ENCODE results near the gene STAT6. TPM values are rescaled to one million over a fixed set of nuclear protein-coding genes. Genes with fewer than 3 reads are reported as not detected.

Gene STAT6
- total RNA-seq, 1 experiment from 2014 or later: 122 TPM

DNA sequence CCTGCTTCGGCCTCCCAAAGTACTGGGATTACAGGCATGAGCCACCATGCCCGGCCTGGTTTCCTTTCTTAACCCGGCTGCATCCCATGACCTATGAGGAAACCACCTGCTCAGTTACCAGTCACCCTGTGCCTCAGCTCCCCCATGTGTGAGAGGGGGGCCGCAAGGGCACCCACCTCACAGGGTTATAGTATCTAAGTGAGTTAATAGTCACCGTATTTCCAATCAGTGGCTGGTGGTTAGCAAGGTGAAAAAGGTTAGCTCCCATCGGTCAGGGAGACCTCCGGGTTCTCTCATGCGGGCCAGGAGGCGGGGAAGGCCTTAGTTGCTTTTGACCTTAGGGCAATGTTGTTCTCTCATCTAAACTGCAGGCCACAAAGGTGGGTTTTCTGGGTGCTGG, 23.8 kb upstream of the STAT6 start:
- Histone ChIP-seq H3K79me2 (ENCODE audit: low read depth) (no peaks in the 10 kb centered on the region), H3K27ac (no peak overlapping the region), H4K20me1 (ENCODE audit: insufficient read depth) (no peaks in the 10 kb centered on the region), H3F3A (ENCODE audit: insufficient read depth, low read depth) (peaks cover 3% of the 10 kb centered on the region; the same call in 1 of the 2 replicates), H3K4me3 (no peak overlapping the region), H3K9me3 (ENCODE audit: insufficient read depth, low read depth) (no peaks in the 10 kb centered on the region), H3K27me3 (ENCODE audit: insufficient read depth, low read depth) (no peaks in the 10 kb centered on the region), H3K4me1 (replicated peaks; ENCODE audit: insufficient read depth) (peaks cover 6% of the 10 kb centered on the region), H3K36me3 (ENCODE audit: low read depth) (no peaks in the 10 kb centered on the region), H3K4me2 (no peak overlapping the region), H2AFZ (no peak overlapping the region), H3K9me2 (ENCODE audit: insufficient read depth) (no peaks in the 10 kb centered on the region)
- intact Hi-C loops (cut with micrococcal nuclease; ENCODE audit: unreplicated experiment): no loop called here
- BruUV-seq (replicated peaks): no TSS peak
- POLR2A ChIA-PET (ENCODE audit: unreplicated experiment): no interaction called here
- TF ChIP-seq, protein P1, sequence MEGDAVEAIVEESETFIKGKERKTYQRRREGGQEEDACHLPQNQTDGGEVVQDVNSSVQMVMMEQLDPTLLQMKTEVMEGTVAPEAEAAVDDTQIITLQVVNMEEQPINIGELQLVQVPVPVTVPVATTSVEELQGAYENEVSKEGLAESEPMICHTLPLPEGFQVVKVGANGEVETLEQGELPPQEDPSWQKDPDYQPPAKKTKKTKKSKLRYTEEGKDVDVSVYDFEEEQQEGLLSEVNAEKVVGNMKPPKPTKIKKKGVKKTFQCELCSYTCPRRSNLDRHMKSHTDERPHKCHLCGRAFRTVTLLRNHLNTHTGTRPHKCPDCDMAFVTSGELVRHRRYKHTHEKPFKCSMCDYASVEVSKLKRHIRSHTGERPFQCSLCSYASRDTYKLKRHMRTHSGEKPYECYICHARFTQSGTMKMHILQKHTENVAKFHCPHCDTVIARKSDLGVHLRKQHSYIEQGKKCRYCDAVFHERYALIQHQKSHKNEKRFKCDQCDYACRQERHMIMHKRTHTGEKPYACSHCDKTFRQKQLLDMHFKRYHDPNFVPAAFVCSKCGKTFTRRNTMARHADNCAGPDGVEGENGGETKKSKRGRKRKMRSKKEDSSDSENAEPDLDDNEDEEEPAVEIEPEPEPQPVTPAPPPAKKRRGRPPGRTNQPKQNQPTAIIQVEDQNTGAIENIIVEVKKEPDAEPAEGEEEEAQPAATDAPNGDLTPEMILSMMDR (conservative IDR thresholded peaks at IDR 0.05): no peak
- TF ChIP-seq EZH2 (IDR thresholded peaks at IDR 0.05; ENCODE audit: low read depth): no peak
- no peak for DNase-seq
- CTCF ChIA-PET: no interaction called here

DNA sequence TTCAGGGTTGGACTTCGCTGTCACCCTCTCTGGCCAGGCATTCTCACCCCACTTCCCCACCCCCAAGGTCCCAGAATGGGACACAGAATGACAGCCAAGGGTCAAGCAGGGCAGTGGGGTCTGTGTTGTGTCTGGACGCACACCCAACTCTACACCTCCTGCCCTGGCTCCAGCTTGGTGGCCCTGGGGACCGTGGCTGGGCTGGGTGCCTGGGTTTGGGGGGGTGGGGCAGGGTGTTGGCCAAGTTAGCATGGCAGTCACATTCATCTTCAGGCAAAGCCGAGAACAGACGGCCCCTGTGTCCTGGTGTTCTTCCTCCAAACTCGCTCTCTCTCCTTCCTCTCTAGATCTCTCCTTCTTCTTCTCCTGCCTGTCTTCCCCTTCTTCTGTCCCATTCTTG, 22.8 kb upstream of the STAT6 start:
- Histone ChIP-seq H3K36me3 (ENCODE audit: low read depth) (no peaks in the 10 kb centered on the region), H4K20me1 (ENCODE audit: insufficient read depth) (no peaks in the 10 kb centered on the region), H3K4me3 (no peak overlapping the region), H3K9me2 (ENCODE audit: insufficient read depth) (no peaks in the 10 kb centered on the region), H3K4me2 (no peak overlapping the region), H3K27ac (no peak overlapping the region), H3K4me1 (replicated peaks; ENCODE audit: insufficient read depth) (peaks cover 5% of the 10 kb centered on the region), H3K9me3 (ENCODE audit: insufficient read depth, low read depth) (no peaks in the 10 kb centered on the region), H3K27me3 (ENCODE audit: insufficient read depth, low read depth) (no peaks in the 10 kb centered on the region), H3K79me2 (ENCODE audit: low read depth) (no peaks in the 10 kb centered on the region), H3F3A (ENCODE audit: insufficient read depth, low read depth) (peaks cover 6% of the 10 kb centered on the region; the same call in 1 of the 2 replicates), H2AFZ (no peak overlapping the region)
- intact Hi-C loops (cut with micrococcal nuclease; ENCODE audit: unreplicated experiment): no loop called here
- DNase-seq: no peak
- POLR2A ChIA-PET (ENCODE audit: unreplicated experiment): no interaction called here
- TF ChIP-seq, protein P1 (conservative IDR thresholded peaks at IDR 0.05): no peak
- TF ChIP-seq EZH2 (IDR thresholded peaks at IDR 0.05; ENCODE audit: low read depth): no peak
- CTCF ChIA-PET: no interaction called here
- BruUV-seq (replicated peaks): no TSS peak

DNA sequence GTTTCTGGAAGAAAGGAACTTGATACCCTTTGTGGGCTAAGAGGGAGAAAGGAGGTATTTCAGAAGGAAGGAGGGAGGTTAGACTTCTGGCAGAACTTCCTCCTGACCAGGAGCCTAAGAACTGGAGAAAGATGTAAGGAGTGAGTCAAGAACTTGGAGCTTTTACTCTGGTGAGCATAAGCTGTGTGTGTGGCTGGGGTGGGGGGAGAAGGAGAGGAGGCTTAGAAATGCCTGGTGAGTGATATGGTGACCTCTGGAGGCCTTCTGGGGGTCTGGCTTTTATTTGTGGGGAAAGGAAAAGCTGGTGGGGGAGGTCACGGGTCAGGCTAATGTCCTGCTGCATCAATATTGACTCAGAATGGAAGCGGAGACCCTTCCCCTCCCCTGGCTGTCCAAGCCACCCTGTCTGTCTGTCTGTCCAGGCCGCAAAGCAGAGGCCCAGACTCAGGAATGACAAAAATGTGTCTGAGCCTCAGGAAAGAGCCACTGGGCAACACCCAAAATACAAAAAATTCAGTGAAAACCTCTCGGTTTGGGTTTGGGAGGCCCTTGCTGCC, 21.9 kb upstream of the STAT6 start:
- no peaks in the 10 kb centered on the region for H3K9me2 ChIP-seq (ENCODE audit: insufficient read depth)
- intact Hi-C loops (cut with micrococcal nuclease; ENCODE audit: unreplicated experiment): no loop called here
- no peak overlapping the region for H3K4me3 ChIP-seq
- no TSS peak for BruUV-seq (replicated peaks)
- no peaks in the 10 kb centered on the region for H4K20me1 ChIP-seq (ENCODE audit: insufficient read depth)
- ChIA-PET CTCF (interaction anchor here (0.7 kb wide), 1 partner anchor 43 kb away, joined by 5 read pairs; no protein-coding TSS in a partner anchor), POLR2A (ENCODE audit: unreplicated experiment) (no interaction called here)
- no peak for TF ChIP-seq EZH2 (IDR thresholded peaks at IDR 0.05; ENCODE audit: low read depth)
- TF ChIP-seq, protein P1 (conservative IDR thresholded peaks at IDR 0.05): no peak
- H3K79me2 ChIP-seq (ENCODE audit: low read depth): no peaks in the 10 kb centered on the region
- no peak overlapping the region for H3K4me2 ChIP-seq
- no peaks in the 10 kb centered on the region; the same call in 1 of the 2 replicates for H3K4me1 ChIP-seq (replicated peaks; ENCODE audit: insufficient read depth)
- H3K9me3 ChIP-seq (ENCODE audit: insufficient read depth, low read depth): no peaks in the 10 kb centered on the region
- H3F3A ChIP-seq (ENCODE audit: insufficient read depth, low read depth): peaks cover 6% of the 10 kb centered on the region; the same call in 1 of the 2 replicates
- DNase-seq: no peak
- no peaks in the 10 kb centered on the region for H3K27me3 ChIP-seq (ENCODE audit: insufficient read depth, low read depth)
- H3K27ac ChIP-seq: no peak overlapping the region
- no peaks in the 10 kb centered on the region for H3K36me3 ChIP-seq (ENCODE audit: low read depth)
- H2AFZ ChIP-seq: no peak overlapping the region
